NOMO-1 treated with DMSO at 0.1 percent for 48 hours (cell line): ENCODE data around the gene CCDC28B.
A peak's percentile ranks its signal among the peaks of the same experiment; 100 is the strongest.
"Not testable (repeated sequence)": the region's sequence is repeated elsewhere in the genome, so short reads cannot be mapped to it uniquely, and the experiment has no call there.

Experiments
- DNase-seq: peaks from one replicate; lab custom pipeline; 2025; ENCODE audit not compliant: unreplicated experiment; lab: John Stamatoyannopoulos, UW

The CCDC28B gene

GRCh38 chr1:32200226-32201010 lies at the start of gene CCDC28B:
Gene CCDC28B, plus strand, starts transcription at chr1:32200595. Its CDS starts 1,341 bp downstream, at chr1:32201936.
- DNase-seq, result peak; percentile 49

GRCh38 chr1:32150847-32151246 lies 49.5 kb upstream of the CCDC28B start:
- no peak for DNase-seq

- no peak for DNase-seq
These were observed 49.0 kb upstream of the CCDC28B start for GRCh38 chr1:32151319-32151787.

- DNase-seq, result no peak
These were observed 41.2 kb upstream of the CCDC28B start for GRCh38 chr1:32159189-32159588.

GRCh38 chr1:32163405-32163804 lies 37.0 kb upstream of the CCDC28B start:
- DNase-seq, result no peak

- DNase-seq, result not testable (repeated sequence)
These were observed 34.8 kb upstream of the CCDC28B start for GRCh38 chr1:32165633-32166032.

- no peak for DNase-seq
These were observed 29.4 kb upstream of the CCDC28B start for GRCh38 chr1:32170991-32171390.

- DNase-seq, result no peak
These were observed 27.7 kb upstream of the CCDC28B start for GRCh38 chr1:32172621-32173245.

GRCh38 chr1:32178380-32179192 lies 21.8 kb upstream of the CCDC28B start:
- peak; percentile 85 for DNase-seq

GRCh38 chr1:32179193-32179442 lies 21.3 kb upstream of the CCDC28B start:
- DNase-seq, result no peak

- peak; percentile 86 for DNase-seq
These were observed 20.8 kb upstream of the CCDC28B start, which contains the start of gene TXLNA for GRCh38 chr1:32179443-32180185. Gene TXLNA, plus strand, starts transcription at chr1:32179675. Its CDS starts 671 bp downstream, at chr1:32180346.

- DNase-seq, result no peak
These were observed 20.0 kb upstream of the CCDC28B start for GRCh38 chr1:32180186-32181060.

- DNase-seq, result no peak
These were observed 19.3 kb upstream of the CCDC28B start for GRCh38 chr1:32181065-32181464.

- no peak for DNase-seq
These were observed 18.8 kb upstream of the CCDC28B start for GRCh38 chr1:32181563-32181962.

GRCh38 chr1:32182060-32182459 lies 18.3 kb upstream of the CCDC28B start:
- DNase-seq, result no peak

- DNase-seq, result no peak
These were observed 15.7 kb upstream of the CCDC28B start for GRCh38 chr1:32184650-32185049.

- no peak for DNase-seq
These were observed 14.3 kb upstream of the CCDC28B start for GRCh38 chr1:32186077-32186476.

- DNase-seq, result no peak
These were observed 13.9 kb upstream of the CCDC28B start for GRCh38 chr1:32186491-32186890.

GRCh38 chr1:32187850-32188249 lies 12.5 kb upstream of the CCDC28B start:
- no peak for DNase-seq
